ENCODE data around the gene ADARB2. TPM values are rescaled to one million over a fixed set of nuclear protein-coding genes. Genes with fewer than 3 reads are reported as not detected.

Gene ADARB2
- total RNA-seq, 1 donor from 2014 or later: 0.11 TPM

GRCh38 chr10:1673568-1674345, 63.6 kb downstream of the ADARB2 start:
- Histone ChIP-seq H3K36me3 (no peaks in the 10 kb centered on the region), H3K9me3 (replicated peaks) (no peaks in the 10 kb centered on the region), H3K27ac (replicated peaks) (no peak overlapping the region), H3K4me1 (no peaks in the 10 kb centered on the region), H3K27me3 (ENCODE audit: low read depth) (peaks cover 34% of the 10 kb centered on the region), H3K4me3 (no peak overlapping the region)
- TF ChIP-seq, protein P1, sequence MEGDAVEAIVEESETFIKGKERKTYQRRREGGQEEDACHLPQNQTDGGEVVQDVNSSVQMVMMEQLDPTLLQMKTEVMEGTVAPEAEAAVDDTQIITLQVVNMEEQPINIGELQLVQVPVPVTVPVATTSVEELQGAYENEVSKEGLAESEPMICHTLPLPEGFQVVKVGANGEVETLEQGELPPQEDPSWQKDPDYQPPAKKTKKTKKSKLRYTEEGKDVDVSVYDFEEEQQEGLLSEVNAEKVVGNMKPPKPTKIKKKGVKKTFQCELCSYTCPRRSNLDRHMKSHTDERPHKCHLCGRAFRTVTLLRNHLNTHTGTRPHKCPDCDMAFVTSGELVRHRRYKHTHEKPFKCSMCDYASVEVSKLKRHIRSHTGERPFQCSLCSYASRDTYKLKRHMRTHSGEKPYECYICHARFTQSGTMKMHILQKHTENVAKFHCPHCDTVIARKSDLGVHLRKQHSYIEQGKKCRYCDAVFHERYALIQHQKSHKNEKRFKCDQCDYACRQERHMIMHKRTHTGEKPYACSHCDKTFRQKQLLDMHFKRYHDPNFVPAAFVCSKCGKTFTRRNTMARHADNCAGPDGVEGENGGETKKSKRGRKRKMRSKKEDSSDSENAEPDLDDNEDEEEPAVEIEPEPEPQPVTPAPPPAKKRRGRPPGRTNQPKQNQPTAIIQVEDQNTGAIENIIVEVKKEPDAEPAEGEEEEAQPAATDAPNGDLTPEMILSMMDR (IDR thresholded peaks at IDR 0.05; ENCODE audit: borderline replicate concordance): no peak
- DNase-seq: no peak
- intact Hi-C loops (cut with micrococcal nuclease): no loop called here

GRCh38 chr10:1672001-1672781, 65.1 kb downstream of the ADARB2 start:
- Histone ChIP-seq H3K9me3 (replicated peaks) (no peaks in the 10 kb centered on the region), H3K4me3 (no peak overlapping the region), H3K36me3 (no peaks in the 10 kb centered on the region), H3K27ac (replicated peaks) (no peak overlapping the region), H3K27me3 (ENCODE audit: low read depth) (peaks cover 22% of the 10 kb centered on the region), H3K4me1 (no peaks in the 10 kb centered on the region)
- TF ChIP-seq, protein P1 (IDR thresholded peaks at IDR 0.05; ENCODE audit: borderline replicate concordance): no peak
- no peak for DNase-seq
- intact Hi-C loops (cut with micrococcal nuclease): no loop called here

DNA sequence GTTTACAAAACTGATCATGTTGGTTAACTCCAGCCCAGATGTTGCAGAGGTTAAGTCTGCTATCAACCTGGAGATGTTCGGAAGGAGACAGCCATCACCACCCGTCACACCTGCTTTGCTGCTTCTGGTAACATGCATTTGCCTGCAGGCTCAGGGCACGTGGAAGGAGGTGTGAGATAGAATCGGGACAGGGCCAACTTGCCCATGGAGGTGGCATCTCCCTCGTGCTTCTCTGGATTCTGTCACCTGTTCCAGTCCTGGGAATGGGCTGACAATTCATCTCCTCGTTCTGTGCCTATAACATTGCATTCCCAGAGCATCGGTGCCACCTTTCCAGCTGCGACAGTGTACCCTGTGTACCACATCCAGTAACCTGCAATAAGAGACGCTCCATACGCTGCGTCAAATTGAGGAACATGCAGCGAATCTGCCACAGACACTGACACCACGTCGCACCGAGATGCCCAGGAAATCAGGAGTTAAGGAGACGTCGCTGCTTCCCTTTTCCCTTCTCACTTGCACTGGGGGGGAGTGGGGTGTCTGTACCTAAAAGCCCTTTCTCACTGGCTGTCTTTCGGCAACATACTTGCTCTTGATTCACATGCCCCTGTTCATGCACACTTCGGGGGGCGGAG, 65.8 kb downstream of the ADARB2 start:
- Histone ChIP-seq H3K4me1 (no peaks in the 10 kb centered on the region), H3K9me3 (replicated peaks) (no peaks in the 10 kb centered on the region), H3K36me3 (no peaks in the 10 kb centered on the region), H3K27me3 (ENCODE audit: low read depth) (peaks cover 16% of the 10 kb centered on the region), H3K27ac (replicated peaks) (no peak overlapping the region), H3K4me3 (no peak overlapping the region)
- no peak for DNase-seq
- intact Hi-C loops (cut with micrococcal nuclease): no loop called here
- TF ChIP-seq, protein P1 (IDR thresholded peaks at IDR 0.05; ENCODE audit: borderline replicate concordance): no peak

- H3K4me1 ChIP-seq: no peaks in the 10 kb centered on the region
- no peak overlapping the region for H3K27ac ChIP-seq (replicated peaks)
- H3K36me3 ChIP-seq: no peaks in the 10 kb centered on the region
- peaks cover 9% of the 10 kb centered on the region for H3K27me3 ChIP-seq (ENCODE audit: low read depth)
- intact Hi-C loops (cut with micrococcal nuclease): no loop called here
- DNase-seq: no peak
- H3K9me3 ChIP-seq (replicated peaks): no peaks in the 10 kb centered on the region
- no peak overlapping the region for H3K4me3 ChIP-seq
- TF ChIP-seq, protein P1 (IDR thresholded peaks at IDR 0.05; ENCODE audit: borderline replicate concordance): no peak
Measured at GRCh38 chr10:1670541-1671365, 66.6 kb downstream of the ADARB2 start.

GRCh38 chr10:1669433-1669832, 67.9 kb downstream of the ADARB2 start:
- TF ChIP-seq, protein P1 (IDR thresholded peaks at IDR 0.05; ENCODE audit: borderline replicate concordance): no peak
- DNase-seq: no peak
- Histone ChIP-seq H3K9me3 (replicated peaks) (no peaks in the 10 kb centered on the region), H3K4me3 (no peak overlapping the region), H3K27ac (replicated peaks) (no peak overlapping the region), H3K36me3 (no peaks in the 10 kb centered on the region), H3K27me3 (ENCODE audit: low read depth) (peaks cover 7% of the 10 kb centered on the region), H3K4me1 (no peaks in the 10 kb centered on the region)
- intact Hi-C loops (cut with micrococcal nuclease): no loop called here

Data from left ventricle myocardium inferior (tissue), 1 donor.